WTC11 (cell line): ENCODE measurements around the gene MYH10. TPM values are rescaled to one million over a fixed set of nuclear protein-coding genes. Genes with fewer than 3 reads are reported as not detected.

Experiments
- ATAC-seq: fragments of 200-7000 bp; cut with Tn5 transposase; 2 replicates; pipeline ENCODE4 v1.10.0; 2021; ENCODE audit warnings: mild to moderate bottlenecking, moderate library complexity
- CTCF ChIA-PET: fragments of 300-600 bp; sonication (Branson Sonifier 250); formaldehyde crosslinking; loops from one replicate; lab custom pipeline; 2021; ENCODE audit warnings: antibody characterized with exemption; lab: Charles Lee
- POLR2A ChIA-PET: fragments of 350-600 bp; sonication (Branson Sonifier 250); formaldehyde crosslinking; loops from one replicate; lab custom pipeline; 2021; ENCODE audit warnings: antibody characterized with exemption; lab: Charles Lee
- DNase-seq: peaks from one replicate; pipeline ENCODE4 v3.0.0; 2021; ENCODE audit warnings: low spot score
- H3K27ac Mint-ChIP-seq: 2 replicates; pipeline ENCODE4 v1.8.0; 2021; ENCODE audit warnings: mixed read lengths
- H3K27me3 Mint-ChIP-seq: 2 replicates; pipeline ENCODE4 v1.8.0; 2021; ENCODE audit warnings: low read depth, mild to moderate bottlenecking, moderate library complexity, mixed read lengths
- H3K36me3 Mint-ChIP-seq: 2 replicates; pipeline ENCODE4 v1.8.0; 2021; ENCODE audit warnings: mixed read lengths
- H3K4me1 Mint-ChIP-seq: 2 replicates; pipeline ENCODE4 v1.8.0; 2022; ENCODE audit warnings: mixed read lengths
- H3K4me3 Mint-ChIP-seq: 2 replicates; pipeline ENCODE4 v1.8.0; 2021; ENCODE audit warnings: mild to moderate bottlenecking, moderate library complexity, mixed read lengths
- H3K9me3 Mint-ChIP-seq: 2 replicates; pipeline ENCODE4 v1.8.0; 2021; ENCODE audit warnings: mixed read lengths
- ELF4 ChIP-seq: sonication (generic); formaldehyde crosslinking; IDR thresholded peaks from 2 replicates; pipeline ENCODE4 v1.8.1; 2022; ENCODE audit warnings: low read depth, mild to moderate bottlenecking, moderate library complexity, missing genetic modification reagents
- GTF2I ChIP-seq: fragments of 250-450 bp; sonication (Bioruptor Pico); conservative IDR thresholded peaks from 2 replicates; pipeline ENCODE4 v1.4.0; 2021; ENCODE audit warnings: mild to moderate bottlenecking
- KAT7 ChIP-seq: sonication (generic); formaldehyde crosslinking; IDR thresholded peaks from 2 replicates; pipeline ENCODE4 v1.8.1; 2023; ENCODE audit warnings: missing genetic modification reagents, mild to moderate bottlenecking, borderline replicate concordance
- MXD4 ChIP-seq: fragments of 250-450 bp; sonication (Bioruptor Pico); IDR thresholded peaks from 2 replicates; pipeline ENCODE4 v1.8.0; 2021; ENCODE audit warnings: mild to moderate bottlenecking, moderate library complexity, borderline replicate concordance
- NR1H2 ChIP-seq: sonication (generic); formaldehyde crosslinking; IDR thresholded peaks from 2 replicates; pipeline ENCODE4 v1.9.0; 2021; ENCODE audit warnings: mild to moderate bottlenecking, moderate library complexity, missing genetic modification reagents
- ZNF396 ChIP-seq: fragments of 250-450 bp; sonication (Bioruptor Pico); IDR thresholded peaks from 2 replicates; pipeline ENCODE4 v1.8.0; 2021; ENCODE audit warnings: mild to moderate bottlenecking, moderate library complexity, borderline replicate concordance
- total RNA-seq: library from RNA; stranded (reverse); gene quantifications from 3 replicates; pipeline ENCODE4 v1.2.3, GENCODE V29; 2021
- TF ChIP-seq, protein P1 (sequence below): sonication (generic); formaldehyde crosslinking; IDR thresholded peaks from 2 replicates; pipeline ENCODE4 v1.8.0; 2022; ENCODE audit warnings: missing genetic modification reagents
- TF ChIP-seq, protein P2 (sequence below): fragments of 250-450 bp; sonication (Bioruptor Pico); IDR thresholded peaks from 2 replicates; pipeline ENCODE4 v1.9.0; 2021; ENCODE audit warnings: mild to moderate bottlenecking, borderline replicate concordance
- TF ChIP-seq, protein P3 (sequence below): sonication (generic); formaldehyde crosslinking; IDR thresholded peaks from 2 replicates; pipeline ENCODE4 v1.8.1; 2023; ENCODE audit warnings: mild to moderate bottlenecking, missing genetic modification reagents, moderate library complexity
- TF ChIP-seq, protein P4 (sequence below): sonication (generic); formaldehyde crosslinking; IDR thresholded peaks from 2 replicates; pipeline ENCODE4 v1.8.0; 2022; ENCODE audit warnings: mild to moderate bottlenecking, missing genetic modification reagents
- TF ChIP-seq, protein P5 (sequence below): sonication (generic); formaldehyde crosslinking; IDR thresholded peaks from 2 replicates; pipeline ENCODE4 v1.8.1; 2023; ENCODE audit warnings: mild to moderate bottlenecking, missing genetic modification reagents
- TF ChIP-seq, protein P6 (sequence below): fragments of 250-450 bp; sonication (Bioruptor Pico); IDR thresholded peaks from 2 replicates; pipeline ENCODE4 v1.8.0; 2021; ENCODE audit warnings: mild to moderate bottlenecking

Gene MYH10
- total RNA-seq, 1 experiment from 2014 or later = 231 TPM

DNA sequence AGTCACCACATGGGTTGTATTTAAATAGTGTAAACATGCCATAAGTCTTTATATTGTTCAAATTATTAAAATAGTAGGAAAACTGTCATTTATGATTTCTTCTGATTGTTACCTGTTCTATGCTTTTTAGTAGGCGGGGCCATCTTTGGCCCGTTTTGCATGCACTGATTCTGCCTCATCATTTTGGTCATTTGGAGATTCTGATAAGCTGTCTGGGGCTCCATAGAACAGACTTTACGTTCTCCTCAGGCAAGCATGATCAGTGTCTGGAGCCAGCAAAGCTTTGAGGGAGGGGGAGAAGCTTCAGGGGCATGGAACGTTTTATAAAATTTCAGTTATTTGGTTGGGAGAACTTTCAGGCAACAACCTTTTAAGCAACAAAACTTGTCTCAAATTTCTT lies 186.0 kb downstream of the MYH10 start:
- no peak overlapping the region for H3K27ac Mint-ChIP-seq
- no peaks in the 10 kb centered on the region for H3K27me3 Mint-ChIP-seq
- peaks cover 29% of the 10 kb centered on the region for H3K36me3 Mint-ChIP-seq
- H3K9me3 Mint-ChIP-seq = no peaks in the 10 kb centered on the region
- H3K4me1 Mint-ChIP-seq = peaks cover 16% of the 10 kb centered on the region
- ATAC-seq (no peak), DNase-seq (no peak)
- TF ChIP-seq NR1H2 (CRISPR knock-in tag) (no peak), ZNF396 (CRISPR knock-in tag) (no peak), GTF2I (CRISPR knock-in tag) (no peak), ELF4 (CRISPR knock-in tag) (no peak), KAT7 (CRISPR knock-in tag) (no peak), MXD4 (CRISPR knock-in tag) (no peak)
- TF ChIP-seq, protein P1, sequence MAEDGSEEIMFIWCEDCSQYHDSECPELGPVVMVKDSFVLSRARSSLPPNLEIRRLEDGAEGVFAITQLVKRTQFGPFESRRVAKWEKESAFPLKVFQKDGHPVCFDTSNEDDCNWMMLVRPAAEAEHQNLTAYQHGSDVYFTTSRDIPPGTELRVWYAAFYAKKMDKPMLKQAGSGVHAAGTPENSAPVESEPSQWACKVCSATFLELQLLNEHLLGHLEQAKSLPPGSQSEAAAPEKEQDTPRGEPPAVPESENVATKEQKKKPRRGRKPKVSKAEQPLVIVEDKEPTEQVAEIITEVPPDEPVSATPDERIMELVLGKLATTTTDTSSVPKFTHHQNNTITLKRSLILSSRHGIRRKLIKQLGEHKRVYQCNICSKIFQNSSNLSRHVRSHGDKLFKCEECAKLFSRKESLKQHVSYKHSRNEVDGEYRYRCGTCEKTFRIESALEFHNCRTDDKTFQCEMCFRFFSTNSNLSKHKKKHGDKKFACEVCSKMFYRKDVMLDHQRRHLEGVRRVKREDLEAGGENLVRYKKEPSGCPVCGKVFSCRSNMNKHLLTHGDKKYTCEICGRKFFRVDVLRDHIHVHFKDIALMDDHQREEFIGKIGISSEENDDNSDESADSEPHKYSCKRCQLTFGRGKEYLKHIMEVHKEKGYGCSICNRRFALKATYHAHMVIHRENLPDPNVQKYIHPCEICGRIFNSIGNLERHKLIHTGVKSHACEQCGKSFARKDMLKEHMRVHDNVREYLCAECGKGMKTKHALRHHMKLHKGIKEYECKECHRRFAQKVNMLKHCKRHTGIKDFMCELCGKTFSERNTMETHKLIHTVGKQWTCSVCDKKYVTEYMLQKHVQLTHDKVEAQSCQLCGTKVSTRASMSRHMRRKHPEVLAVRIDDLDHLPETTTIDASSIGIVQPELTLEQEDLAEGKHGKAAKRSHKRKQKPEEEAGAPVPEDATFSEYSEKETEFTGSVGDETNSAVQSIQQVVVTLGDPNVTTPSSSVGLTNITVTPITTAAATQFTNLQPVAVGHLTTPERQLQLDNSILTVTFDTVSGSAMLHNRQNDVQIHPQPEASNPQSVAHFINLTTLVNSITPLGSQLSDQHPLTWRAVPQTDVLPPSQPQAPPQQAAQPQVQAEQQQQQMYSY (CRISPR knock-in tag) = no peak
- TF ChIP-seq, protein P2, sequence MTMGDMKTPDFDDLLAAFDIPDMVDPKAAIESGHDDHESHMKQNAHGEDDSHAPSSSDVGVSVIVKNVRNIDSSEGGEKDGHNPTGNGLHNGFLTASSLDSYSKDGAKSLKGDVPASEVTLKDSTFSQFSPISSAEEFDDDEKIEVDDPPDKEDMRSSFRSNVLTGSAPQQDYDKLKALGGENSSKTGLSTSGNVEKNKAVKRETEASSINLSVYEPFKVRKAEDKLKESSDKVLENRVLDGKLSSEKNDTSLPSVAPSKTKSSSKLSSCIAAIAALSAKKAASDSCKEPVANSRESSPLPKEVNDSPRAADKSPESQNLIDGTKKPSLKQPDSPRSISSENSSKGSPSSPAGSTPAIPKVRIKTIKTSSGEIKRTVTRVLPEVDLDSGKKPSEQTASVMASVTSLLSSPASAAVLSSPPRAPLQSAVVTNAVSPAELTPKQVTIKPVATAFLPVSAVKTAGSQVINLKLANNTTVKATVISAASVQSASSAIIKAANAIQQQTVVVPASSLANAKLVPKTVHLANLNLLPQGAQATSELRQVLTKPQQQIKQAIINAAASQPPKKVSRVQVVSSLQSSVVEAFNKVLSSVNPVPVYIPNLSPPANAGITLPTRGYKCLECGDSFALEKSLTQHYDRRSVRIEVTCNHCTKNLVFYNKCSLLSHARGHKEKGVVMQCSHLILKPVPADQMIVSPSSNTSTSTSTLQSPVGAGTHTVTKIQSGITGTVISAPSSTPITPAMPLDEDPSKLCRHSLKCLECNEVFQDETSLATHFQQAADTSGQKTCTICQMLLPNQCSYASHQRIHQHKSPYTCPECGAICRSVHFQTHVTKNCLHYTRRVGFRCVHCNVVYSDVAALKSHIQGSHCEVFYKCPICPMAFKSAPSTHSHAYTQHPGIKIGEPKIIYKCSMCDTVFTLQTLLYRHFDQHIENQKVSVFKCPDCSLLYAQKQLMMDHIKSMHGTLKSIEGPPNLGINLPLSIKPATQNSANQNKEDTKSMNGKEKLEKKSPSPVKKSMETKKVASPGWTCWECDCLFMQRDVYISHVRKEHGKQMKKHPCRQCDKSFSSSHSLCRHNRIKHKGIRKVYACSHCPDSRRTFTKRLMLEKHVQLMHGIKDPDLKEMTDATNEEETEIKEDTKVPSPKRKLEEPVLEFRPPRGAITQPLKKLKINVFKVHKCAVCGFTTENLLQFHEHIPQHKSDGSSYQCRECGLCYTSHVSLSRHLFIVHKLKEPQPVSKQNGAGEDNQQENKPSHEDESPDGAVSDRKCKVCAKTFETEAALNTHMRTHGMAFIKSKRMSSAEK (CRISPR knock-in tag) = no peak
- TF ChIP-seq, protein P3, sequence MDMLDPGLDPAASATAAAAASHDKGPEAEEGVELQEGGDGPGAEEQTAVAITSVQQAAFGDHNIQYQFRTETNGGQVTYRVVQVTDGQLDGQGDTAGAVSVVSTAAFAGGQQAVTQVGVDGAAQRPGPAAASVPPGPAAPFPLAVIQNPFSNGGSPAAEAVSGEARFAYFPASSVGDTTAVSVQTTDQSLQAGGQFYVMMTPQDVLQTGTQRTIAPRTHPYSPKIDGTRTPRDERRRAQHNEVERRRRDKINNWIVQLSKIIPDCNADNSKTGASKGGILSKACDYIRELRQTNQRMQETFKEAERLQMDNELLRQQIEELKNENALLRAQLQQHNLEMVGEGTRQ = no peak
- TF ChIP-seq, protein P4, sequence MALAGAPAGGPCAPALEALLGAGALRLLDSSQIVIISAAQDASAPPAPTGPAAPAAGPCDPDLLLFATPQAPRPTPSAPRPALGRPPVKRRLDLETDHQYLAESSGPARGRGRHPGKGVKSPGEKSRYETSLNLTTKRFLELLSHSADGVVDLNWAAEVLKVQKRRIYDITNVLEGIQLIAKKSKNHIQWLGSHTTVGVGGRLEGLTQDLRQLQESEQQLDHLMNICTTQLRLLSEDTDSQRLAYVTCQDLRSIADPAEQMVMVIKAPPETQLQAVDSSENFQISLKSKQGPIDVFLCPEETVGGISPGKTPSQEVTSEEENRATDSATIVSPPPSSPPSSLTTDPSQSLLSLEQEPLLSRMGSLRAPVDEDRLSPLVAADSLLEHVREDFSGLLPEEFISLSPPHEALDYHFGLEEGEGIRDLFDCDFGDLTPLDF (CRISPR knock-in tag) = no peak
- TF ChIP-seq, protein P5, sequence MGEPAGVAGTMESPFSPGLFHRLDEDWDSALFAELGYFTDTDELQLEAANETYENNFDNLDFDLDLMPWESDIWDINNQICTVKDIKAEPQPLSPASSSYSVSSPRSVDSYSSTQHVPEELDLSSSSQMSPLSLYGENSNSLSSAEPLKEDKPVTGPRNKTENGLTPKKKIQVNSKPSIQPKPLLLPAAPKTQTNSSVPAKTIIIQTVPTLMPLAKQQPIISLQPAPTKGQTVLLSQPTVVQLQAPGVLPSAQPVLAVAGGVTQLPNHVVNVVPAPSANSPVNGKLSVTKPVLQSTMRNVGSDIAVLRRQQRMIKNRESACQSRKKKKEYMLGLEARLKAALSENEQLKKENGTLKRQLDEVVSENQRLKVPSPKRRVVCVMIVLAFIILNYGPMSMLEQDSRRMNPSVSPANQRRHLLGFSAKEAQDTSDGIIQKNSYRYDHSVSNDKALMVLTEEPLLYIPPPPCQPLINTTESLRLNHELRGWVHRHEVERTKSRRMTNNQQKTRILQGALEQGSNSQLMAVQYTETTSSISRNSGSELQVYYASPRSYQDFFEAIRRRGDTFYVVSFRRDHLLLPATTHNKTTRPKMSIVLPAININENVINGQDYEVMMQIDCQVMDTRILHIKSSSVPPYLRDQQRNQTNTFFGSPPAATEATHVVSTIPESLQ (CRISPR knock-in tag) = no peak
- TF ChIP-seq, protein P6, sequence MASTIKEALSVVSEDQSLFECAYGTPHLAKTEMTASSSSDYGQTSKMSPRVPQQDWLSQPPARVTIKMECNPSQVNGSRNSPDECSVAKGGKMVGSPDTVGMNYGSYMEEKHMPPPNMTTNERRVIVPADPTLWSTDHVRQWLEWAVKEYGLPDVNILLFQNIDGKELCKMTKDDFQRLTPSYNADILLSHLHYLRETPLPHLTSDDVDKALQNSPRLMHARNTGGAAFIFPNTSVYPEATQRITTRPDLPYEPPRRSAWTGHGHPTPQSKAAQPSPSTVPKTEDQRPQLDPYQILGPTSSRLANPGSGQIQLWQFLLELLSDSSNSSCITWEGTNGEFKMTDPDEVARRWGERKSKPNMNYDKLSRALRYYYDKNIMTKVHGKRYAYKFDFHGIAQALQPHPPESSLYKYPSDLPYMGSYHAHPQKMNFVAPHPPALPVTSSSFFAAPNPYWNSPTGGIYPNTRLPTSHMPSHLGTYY (CRISPR knock-in tag) = no peak
- POLR2A ChIA-PET = no interaction called here
- H3K4me3 Mint-ChIP-seq = no peak overlapping the region
- CTCF ChIA-PET = no interaction called here
